Activated CD8-positive, alpha-beta memory T cell treated with anti-CD3 and anti-CD28 coated beads, Interleukin-2, amount 50 U/mL, for 48 hours (primary cell): ENCODE measurements around the gene PIK3R4.

Experiments
- DNase-seq: peaks from one replicate; pipeline ENCODE4 v3.0.0-alpha.2; 2020

Gene PIK3R4

DNA sequence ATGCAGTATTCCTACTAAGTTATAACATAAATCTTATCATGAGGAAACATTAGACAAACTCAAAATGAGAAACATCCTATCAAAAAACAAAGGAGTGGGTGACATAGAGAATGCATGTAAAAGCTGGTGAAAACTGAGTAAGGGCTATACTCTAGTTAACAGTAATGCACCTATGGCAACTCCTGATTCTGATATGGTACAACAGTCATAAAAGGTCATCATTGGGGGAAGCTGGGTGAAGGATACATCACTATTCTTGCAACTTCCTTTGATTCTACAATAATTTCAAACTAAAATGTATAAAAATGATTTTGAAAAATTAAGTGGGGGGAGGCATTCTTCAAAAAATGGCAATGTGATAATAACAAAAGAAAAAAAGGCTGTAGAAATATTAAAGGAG, 6.8 kb downstream of the PIK3R4 start:
- DNase-seq: no peak

DNA sequence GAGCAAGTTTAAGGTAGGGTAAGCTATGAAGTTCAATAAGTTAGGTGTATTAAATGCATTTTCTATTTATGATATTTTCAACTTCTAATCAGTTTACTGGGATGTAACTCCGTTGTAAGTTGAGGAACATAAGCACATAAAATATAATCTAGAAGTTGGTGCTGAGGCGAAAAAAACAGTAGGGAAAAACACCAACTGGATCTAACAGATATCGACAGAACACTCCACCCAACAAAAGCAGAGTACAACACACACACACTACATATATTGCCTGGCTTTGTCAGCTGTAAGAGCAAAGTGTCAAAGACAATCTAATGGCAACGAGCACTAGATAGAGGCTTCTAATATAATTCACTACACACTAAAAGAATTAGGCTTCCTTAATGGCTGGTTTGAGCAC, 8.4 kb downstream of the PIK3R4 start:
- DNase-seq: no peak

DNA sequence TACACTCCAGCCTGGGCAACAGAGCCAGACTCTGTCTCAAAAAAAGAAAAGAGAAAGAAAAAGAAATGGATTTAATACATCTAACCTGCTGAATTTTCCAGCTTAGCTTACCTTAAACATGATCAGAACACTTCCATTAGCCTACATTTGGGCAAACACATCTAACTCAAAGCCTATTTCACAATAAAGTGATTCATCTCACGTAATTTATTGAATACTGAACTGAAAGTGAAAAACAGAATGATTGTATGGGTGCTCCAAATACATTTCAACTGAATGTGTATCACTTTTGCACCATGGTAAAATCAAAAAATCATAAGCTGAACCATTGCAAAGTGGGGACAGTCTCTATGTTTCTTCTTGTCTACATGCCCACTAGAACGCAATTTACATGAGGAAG, 9.0 kb downstream of the PIK3R4 start:
- DNase-seq: no peak

DNA sequence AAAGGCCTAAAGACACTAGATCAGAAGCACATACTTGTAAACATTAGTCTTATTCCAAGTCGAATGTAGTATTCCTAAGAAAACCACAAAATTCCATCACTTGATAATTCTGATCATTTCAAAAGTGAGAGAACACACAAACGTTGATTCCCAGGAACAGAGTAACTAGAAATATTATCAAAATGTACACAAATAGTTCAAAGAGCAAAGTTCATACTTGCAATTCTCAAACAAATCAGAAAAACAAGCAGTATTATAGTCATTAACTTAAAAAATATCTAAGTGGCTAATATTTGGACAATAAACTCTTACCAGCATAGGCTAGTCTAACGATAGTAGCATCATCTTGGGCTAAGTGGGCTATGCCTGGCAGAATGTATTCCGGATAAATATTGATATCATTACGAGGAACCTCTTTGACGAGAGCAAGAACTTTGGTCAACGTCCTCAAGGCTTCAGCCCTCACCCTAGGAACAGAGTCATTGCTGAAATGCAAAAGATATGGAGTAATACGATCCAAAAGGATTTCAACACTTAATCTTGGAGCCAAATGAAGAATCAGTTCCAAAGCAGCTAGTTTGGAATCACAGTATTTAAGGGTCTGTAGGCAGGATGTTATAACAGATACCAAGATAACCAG, 13.3 kb downstream of the PIK3R4 start:
- no peak for DNase-seq

DNA sequence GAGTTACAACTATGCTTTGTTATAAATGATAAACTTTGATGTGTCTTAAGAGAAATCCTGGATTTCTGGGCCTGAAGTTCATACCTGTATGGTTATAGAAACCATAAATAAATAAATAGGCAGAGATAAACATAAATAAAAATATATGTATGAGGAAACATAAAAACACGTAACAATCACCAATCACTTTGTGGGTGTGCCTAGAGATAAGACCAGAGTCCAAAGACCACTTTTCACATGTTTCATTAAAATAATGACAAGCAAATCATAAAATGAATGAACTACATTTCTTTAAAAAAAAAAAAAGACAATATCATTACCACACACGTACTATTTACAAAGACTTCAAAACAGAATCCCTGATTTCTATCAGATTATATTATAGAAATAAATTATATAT, 14.1 kb downstream of the PIK3R4 start:
- DNase-seq: no peak

DNA sequence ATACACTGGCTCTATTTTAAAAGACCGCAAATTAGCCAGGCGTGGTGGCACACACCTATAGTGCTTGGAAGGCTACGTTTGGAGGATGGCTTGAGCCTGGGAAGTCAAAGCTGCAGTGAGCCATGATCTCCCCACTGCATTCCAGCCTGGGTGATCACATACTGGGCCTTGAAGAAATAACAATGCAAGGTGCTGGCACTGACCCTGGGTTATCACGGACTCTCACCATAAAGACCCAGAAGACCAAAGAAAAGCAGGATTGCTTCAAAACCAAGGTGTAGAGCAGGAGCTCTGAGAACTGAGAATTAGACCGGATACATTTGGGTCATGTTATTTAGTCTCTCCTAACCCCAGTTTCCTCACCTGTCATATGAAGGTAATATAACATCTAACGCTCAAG, 14.8 kb downstream of the PIK3R4 start:
- DNase-seq: no peak

DNA sequence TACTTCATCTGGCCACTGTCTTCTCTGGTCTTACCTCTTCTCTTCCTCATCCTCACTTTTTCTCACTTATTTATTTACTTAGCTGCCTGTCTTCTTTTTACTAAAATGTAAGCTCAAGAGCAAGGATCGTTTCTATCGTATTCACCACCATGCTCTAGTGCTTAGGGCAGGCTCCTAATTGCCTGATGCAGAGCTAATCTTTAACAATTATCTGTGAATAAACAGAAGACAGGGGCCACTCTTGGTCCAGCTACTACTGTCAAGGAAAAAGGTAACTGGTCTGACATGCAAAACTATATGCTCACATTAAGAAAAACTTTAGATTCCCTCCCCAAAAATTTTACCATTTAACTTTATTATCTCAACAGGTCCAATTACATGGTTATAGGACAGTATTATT, 17.5 kb downstream of the PIK3R4 start:
- no peak for DNase-seq

DNA sequence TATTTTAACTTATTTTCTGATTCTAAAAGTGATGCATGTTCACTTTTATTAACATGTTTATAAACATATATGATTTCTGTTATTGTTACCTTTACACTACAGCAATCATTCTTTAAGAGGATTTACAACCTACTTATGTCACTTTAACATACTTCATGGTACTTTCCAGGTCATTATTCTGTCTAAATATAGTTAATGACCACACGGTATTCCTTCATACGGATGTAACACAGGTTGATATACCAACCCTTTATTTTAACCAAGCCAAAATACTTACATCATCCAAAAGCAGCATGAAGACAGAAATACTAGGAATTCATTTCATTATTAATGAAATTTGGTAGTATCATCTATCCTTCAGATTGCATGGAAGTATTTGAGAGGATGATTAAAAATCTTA, 18.6 kb downstream of the PIK3R4 start:
- DNase-seq: no peak

DNA sequence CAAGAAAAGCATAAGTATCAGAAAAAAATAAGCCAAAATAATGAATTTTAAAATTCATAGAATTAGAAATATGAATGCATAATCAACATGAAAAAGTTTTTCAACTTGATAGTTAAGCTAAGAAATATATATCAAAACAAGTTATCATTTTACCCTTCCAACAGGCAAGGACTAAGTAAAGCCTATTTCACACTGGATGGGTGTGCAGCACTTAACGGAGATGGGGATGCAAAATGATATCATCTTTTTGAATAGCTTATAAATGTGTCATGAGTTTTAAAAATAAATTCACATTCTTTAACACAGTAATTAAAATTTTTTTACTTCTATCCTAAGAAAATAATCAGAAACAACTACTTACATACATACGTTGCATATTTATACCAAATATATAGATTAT, 20.9 kb downstream of the PIK3R4 start:
- no peak for DNase-seq

DNA sequence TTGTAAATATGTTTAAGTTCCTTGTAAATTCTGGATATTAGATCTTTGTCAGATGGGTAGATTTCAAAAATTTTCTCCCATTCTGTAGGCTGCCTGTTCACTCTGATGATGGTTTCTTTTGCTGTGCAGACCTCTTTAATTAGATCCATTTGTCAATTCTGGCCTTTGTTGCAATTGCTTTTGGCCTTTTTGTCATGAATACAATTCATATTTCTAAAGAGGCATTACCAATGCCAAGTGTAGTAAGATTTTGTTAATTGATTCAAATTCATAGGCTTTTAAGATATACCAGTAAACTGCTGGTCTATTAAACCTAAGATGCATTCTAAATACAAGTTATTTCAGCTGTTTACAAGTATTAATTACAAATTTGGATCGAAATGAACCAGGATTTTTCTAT, 31.0 kb downstream of the PIK3R4 start:
- DNase-seq: no peak

DNA sequence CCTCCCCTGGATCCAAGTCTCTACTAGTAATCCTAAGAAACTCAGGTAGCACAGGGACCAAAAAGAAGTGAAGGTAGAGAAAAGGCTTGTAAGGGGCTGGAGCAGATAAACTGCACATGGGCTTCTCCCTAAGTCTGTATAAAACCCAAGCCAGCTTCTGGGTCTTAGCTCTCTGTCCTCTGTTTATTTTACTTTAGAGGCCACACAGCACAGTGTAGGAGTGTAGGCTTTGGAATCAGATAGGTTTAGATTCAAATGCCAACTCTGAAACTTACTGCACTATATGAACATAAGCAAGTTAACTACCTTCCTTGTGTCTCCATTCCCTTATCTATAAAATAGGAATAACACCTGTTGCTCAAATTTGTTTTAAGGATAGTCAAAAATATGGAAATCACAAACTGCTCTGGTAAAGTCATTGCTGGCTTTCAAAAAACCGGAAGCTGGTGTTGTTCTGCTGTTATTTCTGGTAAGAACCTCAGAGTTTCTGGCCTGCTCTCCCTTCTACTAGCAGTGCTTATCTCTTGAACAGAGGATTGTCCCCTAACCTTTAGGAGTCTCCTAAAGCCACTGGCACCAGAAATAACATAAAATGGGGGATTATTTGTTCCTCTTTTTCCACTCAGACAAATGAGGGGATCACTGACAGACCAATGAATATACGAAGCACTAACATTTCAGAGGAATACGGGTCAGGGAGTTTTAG, 33.8 kb downstream of the PIK3R4 start:
- no peak for DNase-seq

DNA sequence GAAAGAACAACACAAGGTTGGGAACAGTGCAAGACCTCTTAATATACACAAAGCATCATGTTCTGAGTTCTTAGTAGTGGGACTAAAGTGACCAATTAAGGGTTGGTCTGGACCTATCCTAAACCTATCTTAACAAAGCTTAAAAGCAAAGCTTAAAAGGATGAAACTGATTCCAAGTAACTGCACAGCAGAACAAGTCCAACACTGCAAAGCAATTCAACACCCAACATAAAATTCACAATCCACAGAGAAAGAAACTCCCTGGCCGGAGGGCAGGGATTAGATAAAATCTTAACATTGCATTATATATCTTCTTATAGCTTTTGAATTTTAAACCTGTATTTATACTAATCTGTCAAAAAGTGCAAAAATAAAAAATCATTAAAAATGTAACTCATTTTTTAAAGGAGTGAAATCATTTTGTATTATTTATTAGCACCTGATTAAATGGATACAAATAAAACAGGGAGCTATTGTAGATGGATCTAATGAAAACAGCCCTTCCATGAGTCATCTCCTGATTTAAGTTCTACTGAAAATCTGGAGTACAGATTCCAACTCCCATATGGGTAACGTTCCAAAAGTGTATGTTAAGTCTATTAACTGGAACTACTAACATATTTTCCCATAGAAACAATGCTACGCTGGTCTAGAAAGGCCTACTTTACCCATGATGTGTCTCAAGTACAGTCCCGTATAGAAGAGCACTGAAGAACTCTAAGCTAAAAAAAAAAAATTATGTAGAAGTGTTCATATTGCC, 34.9 kb downstream of the PIK3R4 start:
- no peak for DNase-seq

DNA sequence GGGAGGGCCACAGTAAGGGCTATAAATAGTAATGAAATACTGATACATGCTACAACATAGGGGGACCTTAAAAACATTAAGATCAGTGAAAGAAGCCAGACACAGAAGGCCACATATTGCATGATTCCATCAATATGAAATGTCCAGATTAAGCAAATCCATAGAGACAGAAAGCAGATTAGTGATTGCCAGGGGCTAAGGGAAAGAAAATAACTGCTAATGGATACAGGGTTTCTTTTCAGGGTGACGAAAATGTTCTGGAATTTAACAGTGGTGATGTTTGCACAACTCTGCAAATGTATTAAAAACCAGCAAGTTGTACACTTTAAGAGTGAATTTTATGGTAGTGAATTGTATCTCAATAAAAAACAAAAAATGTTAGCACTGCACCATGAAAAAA, 37.0 kb downstream of the PIK3R4 start:
- no peak for DNase-seq

DNA sequence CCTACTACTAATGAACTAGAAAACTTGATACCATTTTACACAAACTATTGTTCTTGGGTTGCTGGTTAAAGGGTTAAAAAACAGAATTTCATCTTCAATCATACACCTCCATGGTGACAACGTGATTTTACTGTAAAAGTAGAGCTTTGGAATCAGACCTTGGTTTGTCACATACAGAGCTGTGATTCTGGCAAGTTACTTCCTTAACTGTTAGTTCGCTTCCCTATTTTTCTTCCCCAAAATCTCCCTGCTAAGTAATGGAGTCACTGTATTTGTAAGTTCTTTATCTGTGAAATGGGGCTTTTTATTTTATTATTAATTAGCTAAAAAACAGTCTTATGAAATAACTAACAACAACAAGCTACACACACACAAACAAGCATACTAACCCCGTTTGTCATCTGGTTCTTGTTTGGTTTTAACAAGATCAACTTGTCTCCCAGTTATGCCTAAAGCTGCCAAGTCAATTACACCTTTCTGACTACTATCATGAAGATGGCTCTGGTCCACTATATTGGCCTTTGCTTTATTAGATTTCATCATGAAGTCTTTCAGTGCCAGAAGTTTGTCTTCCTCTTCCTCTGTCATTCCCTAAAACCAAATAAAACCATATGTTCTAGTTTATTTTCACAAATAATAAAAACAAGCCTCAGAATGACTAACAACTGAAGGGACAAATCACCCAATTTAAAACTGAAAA, 38.6 kb downstream of the PIK3R4 start:
- DNase-seq: no peak

DNA sequence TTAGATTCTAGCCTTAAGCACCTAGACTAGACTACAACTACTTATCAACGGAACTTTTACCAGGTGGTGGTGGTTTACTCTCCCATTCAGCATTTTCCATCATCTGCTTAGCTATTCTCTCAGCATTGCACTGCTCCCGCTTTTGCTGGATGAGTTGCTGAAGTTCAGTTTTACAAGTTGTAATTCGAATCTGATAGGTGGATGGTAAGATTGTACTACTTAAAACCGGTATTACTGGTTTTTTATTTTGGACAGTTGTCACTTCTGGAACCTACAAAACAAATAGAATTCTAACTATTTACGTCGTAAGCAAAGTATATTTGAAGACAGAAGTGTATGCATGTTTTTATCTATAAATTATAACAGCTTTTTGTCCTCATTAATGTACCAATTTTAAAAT, 41.1 kb downstream of the PIK3R4 start:
- no peak for DNase-seq

DNA sequence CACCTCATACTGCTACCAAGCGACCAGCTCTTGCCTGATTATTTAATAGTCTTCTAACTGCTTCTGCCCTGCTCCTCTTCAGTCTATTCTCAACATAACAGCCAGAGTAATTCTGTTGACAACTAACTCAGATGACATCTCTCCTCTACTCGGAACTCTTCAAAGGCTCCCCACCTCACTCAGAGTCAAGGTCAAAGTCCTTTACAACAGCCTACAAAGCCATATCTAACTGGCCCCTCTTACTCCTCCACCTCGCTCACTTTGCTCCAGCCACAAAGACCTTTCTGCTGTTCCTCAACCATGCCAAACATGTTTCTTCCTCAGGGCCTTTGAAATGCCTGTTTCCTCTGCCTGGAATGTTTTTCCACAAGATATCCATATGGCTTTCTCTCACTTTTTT, 43.6 kb downstream of the PIK3R4 start:
- DNase-seq: no peak

DNA sequence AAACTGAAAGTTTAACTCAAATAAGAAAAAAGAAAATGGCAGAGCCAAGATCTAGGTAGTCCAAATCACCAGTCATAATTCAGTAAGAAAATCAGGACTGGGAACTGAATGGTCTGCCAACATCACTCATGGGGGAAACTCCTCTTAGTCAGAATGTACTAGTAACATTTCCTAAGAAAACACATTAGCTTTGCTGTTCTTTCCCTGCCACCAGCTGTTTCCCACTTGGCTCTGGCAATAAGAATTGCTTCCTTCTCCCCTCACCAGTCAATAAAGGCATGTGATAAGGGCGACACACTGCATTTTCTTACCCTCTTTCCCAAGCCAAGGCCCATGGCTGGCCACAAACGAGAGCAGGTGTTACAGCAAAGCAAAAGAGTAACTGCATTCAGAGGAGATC, 46.1 kb downstream of the PIK3R4 start:
- no peak for DNase-seq

DNA sequence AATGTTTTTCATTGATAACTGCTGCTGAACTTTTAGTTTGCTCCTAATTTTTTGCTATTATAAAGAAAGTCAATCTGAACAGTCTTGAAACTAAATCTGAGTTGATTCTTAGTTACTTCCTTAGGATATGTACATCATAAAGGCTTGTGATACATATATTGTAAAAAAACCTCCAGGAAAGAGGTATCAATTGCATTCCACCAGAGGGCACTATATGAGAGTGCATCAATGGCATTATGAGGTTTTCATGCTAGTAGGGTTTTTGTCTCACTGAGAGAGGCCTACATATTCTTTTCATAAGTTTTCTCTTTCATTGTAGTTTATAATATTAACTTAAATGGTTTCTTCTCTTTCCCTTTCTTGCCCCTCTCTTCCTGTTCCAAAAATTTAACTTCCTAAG, 46.9 kb downstream of the PIK3R4 start:
- DNase-seq: no peak

DNA sequence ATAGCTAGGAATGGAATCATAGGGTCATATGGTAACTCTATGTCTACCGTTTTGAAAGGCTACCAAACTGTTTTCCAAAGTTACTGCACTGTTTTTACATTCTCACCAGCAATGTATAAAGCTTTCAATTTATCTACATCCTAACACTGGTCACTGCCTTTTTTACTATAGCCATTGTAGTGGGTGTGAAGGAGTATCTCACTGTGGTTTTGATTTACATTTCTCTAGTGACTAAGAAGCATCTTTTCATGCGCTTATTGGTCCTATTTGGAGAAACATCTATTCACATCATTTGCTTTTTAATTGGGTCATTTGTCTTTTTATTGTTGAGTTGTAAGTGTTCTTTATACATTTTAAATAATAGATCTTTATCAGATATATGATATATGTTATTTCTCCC, 53.3 kb downstream of the PIK3R4 start:
- DNase-seq: no peak

DNA sequence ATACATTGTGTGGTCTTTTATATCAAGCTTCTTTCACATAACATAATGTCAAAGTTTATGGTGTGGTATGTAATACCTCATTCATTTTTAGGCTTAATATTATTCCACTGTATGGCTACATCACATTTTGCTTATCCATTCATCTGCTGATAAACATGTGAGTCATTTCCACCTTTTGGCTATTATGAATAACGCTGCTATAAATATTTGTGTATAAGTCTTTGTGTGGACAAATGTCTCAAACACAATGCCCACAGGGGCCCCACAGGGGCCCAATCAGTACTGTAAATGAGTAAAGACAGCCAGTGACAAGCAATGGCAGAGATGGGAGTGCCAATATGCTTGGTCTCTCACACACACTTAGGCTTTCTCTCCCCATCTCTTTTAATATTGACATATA, 54.2 kb downstream of the PIK3R4 start:
- no peak for DNase-seq

DNA sequence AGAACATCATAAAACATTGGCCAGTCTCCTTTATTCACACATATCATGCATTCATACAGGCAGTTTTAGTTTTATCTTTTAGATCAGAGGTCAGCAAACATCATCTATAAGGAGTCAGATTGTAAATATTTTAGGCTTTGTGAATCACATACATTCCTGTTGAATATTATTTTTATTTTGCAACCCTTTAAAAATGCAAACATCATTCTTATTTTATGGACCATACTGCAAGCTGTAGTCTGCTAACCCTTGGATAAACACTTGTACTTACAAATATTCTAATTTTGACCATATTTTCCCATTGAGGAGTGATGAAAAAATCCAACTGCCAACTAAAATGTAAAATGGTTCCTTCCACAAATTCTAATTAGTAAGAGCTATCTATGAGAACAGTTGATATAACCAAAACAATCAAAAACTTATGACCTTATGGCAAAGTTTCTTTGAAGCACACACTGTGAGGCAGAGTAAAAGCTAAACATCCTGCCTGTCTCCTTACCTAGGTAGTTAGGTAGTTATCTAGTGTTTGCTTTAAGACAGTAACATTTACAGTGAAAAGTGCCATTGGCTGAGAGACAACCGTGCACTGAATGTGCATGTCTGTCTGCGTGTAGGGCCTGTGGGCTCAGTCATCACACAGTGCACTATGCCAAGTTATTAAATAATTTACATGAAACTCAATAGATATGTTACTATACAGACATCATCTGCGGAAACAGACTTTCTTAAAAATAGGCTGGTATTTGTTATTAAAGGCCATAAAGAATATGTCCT, 57.7 kb downstream of the PIK3R4 start:
- DNase-seq: no peak

DNA sequence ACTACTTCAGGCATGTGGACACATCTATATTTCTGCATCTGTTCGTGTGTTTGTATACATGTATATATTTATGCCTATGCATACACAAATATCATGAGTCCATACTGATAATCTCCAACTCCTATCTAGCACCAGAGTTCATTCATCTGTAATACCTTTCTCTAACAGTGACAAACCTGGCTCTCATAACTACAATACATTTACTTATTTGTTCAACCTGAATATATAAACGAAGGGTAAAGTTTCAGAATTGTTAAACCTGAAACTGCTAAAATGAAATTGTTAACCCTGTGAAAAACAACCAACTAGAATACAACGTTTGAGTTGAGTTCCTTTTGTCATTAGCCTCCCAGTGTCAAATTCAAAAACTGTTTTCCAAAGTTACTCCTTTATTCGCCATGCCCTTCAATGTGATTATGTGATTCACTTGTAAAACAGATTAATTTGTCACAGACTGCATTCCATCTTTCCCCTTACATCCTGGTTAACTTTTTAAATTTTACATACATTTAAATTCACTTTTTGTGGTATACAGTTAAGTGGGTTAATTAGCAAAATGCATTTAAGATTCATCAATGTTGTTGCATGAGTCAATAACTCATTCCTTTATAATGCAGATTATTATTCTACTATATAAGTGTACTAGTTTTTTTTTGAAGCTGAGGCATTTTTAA, 58.5 kb downstream of the PIK3R4 start:
- DNase-seq: no peak
